ENCODE results near the gene TBC1D3E.
"Not testable (repeated sequence)": the region's sequence is repeated elsewhere in the genome, so short reads cannot be mapped to it uniquely, and the experiment has no call there.

Gene TBC1D3E

DNA sequence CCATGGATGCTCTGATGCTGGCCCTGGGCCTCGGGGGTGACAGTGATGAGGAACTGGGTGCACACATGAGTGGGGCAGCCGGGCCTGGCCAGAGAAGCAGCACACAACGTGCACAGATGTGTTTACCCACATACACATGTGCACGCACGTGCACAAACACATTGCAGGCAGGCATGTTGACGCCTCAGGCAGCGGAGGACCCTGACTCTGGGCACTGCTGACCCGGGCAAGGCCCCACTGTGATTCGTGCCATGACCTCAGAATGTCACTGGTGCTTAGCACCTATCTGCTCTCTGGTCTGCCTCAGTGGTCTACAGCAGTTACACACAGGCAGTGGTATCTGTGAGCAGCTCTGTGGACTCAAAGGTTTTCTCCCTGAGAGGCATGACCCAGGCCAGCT lies at the start of gene TBC1D3E:
Gene TBC1D3E (plus strand): TSS at position 301 of the 400 bp plus-strand sequence. CDS start 1,545 bp downstream, outside the sequence.
- not testable (repeated sequence) for DNase-seq

DNA sequence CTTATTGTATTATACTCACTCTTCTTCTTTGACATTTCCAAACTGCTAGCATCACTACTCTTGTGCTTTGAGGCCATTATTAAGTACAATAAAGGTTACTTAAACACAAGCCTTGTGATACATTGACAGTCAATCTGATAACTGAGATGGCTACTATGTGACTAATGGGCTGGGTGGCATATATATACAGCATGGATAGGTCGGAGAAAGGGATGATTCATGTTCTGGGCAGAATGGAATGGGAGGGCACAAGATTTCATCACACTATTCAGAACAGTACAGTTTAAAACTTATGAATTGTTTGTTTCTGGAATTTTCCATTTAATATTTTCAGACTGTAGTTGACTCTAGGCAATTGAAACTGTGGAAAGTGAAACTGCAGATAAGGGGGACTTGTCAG lies 40.4 kb upstream of the TBC1D3E start:
- not testable (repeated sequence) for DNase-seq

GRCh38 chr17:38088120-38088519 lies 39.6 kb upstream of the TBC1D3E start:
- DNase-seq = not testable (repeated sequence)

- DNase-seq = not testable (repeated sequence)
These were observed 33.6 kb upstream of the TBC1D3E start for GRCh38 chr17:38094059-38094694.

GRCh38 chr17:38099262-38099661 lies 28.5 kb upstream of the TBC1D3E start:
- not testable (repeated sequence) for DNase-seq

- not testable (repeated sequence) for DNase-seq
These were observed 7.9 kb upstream of the TBC1D3E start for GRCh38 chr17:38119829-38120228.

- not testable (repeated sequence) for DNase-seq
These were observed 7.1 kb downstream of the TBC1D3E start for GRCh38 chr17:38134860-38135259.
